Hippocampal formation (tissue), 2 donors: ENCODE results near the gene TRPC1.

Experiments
- DNase-seq, 2 donors: peaks; one replicate each; lab custom pipeline; 2025; lab: John Stamatoyannopoulos, UW

Gene TRPC1

GRCh38 chr3:142839831-142840230 lies 116.0 kb downstream of the TRPC1 start:
- DNase-seq = no peak

GRCh38 chr3:142844339-142844977 lies 120.6 kb downstream of the TRPC1 start:
- DNase-seq = no peak

GRCh38 chr3:142846779-142847577 lies 123.1 kb downstream of the TRPC1 start:
- DNase-seq = no peak

- DNase-seq = no peak
These were observed 125.3 kb downstream of the TRPC1 start for GRCh38 chr3:142849148-142849547.

- no peak for DNase-seq
These were observed 126.7 kb downstream of the TRPC1 start for GRCh38 chr3:142850395-142851023.

- no peak for DNase-seq
These were observed 128.2 kb downstream of the TRPC1 start for GRCh38 chr3:142852009-142852408.

- DNase-seq = no peak
These were observed 129.7 kb downstream of the TRPC1 start for GRCh38 chr3:142853270-142854168.

- DNase-seq = peak in 1 of 2 donors; percentile 7
These were observed 133.2 kb downstream of the TRPC1 start for GRCh38 chr3:142857056-142857455.
